Regular cardiac myocyte (primary cell): Measurements from ENCODE around the gene GCC1. TPM values are rescaled to one million over a fixed set of nuclear protein-coding genes. Genes with fewer than 3 reads are reported as not detected.

Experiments used
- total RNA-seq: library from RNA; depleted of rRNA; stranded (reverse); fragments of >200 nt; gene quantifications from 2 replicates; pipeline ENCODE4 v1.2.3, GENCODE V29; 2014

The GCC1 gene, protein sequence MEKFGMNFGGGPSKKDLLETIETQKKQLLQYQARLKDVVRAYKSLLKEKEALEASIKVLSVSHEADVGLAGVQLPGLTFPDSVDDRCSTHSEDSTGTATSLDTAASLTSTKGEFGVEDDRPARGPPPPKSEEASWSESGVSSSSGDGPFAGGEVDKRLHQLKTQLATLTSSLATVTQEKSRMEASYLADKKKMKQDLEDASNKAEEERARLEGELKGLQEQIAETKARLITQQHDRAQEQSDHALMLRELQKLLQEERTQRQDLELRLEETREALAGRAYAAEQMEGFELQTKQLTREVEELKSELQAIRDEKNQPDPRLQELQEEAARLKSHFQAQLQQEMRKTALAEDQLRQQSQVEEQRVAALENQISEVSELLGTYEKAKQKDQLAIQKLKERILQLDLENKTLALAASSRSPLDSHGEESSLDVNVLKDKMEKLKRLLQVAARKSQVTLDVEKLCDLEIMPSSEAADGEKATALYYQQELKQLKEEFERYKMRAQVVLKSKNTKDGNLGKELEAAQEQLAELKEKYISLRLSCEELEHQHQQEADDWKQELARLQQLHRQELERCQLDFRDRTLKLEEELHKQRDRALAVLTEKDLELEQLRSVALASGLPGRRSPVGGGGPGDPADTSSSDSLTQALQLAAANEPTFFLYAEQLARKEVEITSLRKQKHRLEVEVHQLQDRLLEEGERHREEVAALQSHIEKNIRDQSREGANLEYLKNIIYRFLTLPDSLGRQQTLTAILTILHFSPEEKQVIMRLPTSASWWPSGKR
- total RNA-seq = 26.8 and 27.0 TPM in 2 replicates

DNA sequence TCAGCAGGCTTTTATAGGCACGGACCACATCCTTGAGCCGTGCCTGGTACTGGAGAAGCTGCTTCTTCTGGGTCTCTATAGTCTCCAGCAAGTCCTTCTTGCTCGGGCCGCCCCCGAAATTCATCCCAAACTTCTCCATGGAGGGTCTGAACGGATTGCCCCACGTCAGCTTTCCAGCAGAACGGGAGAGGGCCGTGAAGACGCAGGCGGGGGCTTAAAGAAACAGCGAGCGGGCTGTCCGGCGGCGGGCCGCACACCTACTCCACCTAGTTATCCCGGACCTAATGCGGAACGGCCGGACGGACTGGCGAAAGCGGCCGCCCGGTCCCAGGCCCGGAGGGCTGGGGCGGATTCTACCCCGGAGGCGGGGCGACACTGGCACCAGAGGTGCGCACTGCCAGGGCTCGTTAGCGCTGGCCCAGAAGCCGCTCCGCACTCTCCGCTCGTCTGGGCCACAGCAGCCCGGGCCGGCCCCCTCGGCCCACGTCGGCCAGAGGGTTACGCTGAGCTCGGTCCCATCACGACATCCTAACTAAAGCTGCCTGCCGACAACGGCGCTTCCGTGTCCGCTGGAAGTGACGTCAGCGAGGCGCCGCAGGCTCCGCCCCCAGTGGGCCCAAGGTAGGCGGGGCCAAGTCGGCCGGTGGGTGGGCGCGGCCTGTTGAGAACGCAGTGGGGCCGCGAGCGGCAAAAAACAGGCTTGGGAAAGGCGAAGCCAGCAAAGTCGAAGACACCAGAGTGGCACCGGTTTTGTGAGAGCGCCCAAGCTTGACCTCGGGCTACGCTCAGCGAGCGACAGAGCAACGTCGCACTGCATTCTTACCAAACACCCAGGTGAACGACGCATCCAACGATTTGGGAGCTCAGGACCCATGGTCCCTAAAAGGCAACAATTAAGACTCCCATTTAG, at the start of gene GCC1:
GCC1 (minus strand) TSS at position 553 of the 910 bp plus-strand sequence; CDS start at position 139, 414 bp downstream.

GRCh38 chr7:127618042-127618441, 32.6 kb upstream of the GCC1 start, which contains the start of gene PAX4:
TSS of gene PAX4 (minus strand) at chr7:127618142. CDS start at chr7:127615928, 2,214 bp downstream.

DNA sequence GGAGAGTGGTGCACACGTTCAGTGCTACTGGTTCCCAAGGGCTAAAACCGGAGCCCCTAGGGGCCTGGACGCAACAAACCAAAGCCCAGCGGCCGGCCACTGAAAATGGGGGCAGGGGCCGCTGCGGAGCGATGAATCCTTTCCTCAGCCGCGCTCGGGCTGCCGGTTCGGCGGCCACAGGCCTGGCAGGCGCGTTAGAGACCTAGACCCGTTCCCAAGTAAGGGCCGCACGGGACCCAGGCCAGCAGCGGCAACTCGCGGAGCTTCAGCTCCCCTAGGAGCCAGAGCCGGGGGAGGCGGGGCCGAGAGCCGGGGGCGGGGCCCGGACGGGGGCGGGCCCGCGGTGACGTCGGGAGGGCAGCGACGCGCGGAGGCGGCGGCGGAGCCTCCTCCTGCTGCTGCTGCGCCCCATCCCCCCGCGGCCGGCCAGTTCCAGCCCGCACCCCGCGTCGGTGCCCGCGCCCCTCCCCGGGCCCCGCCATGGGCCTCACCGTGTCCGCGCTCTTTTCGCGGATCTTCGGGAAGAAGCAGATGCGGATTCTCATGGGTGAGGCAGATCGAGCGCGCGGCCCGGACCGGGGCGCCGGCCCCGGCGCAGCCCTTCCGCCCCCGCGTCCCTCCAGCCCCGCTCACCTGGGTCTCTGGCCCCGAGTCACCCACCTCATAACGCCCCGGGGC, 2.8 kb upstream of the GCC1 start, which contains the start of gene ARF5:
ARF5 (plus strand) TSS at position 393 of the 678 bp plus-strand sequence; CDS start at position 481, 88 bp downstream.

Other genes with a start within 250 kb of the GCC1 start
- gene ZNF800, start 192.9 kb downstream of the GCC1 start, total RNA-seq = 11.0 and 11.9 TPM in 2 replicates
- gene ARF5, start 2.8 kb upstream of the GCC1 start, total RNA-seq = 122 and 130 TPM in 2 replicates
- gene FSCN3, start 8.1 kb upstream of the GCC1 start, total RNA-seq = 0.58 and 1.7 TPM in 2 replicates
- not detected in 2 replicates for gene PAX4, start 32.5 kb upstream of the GCC1 start, total RNA-seq
- gene SND1, start 66.6 kb upstream of the GCC1 start, total RNA-seq = 193 and 208 TPM in 2 replicates